ENCODE data around the gene EFCAB6. TPM values are rescaled to one million over a fixed set of nuclear protein-coding genes. Genes with fewer than 3 reads are reported as not detected.

Gene EFCAB6
- total RNA-seq, 1 donor from 2014 or later: 1.1 TPM

DNA sequence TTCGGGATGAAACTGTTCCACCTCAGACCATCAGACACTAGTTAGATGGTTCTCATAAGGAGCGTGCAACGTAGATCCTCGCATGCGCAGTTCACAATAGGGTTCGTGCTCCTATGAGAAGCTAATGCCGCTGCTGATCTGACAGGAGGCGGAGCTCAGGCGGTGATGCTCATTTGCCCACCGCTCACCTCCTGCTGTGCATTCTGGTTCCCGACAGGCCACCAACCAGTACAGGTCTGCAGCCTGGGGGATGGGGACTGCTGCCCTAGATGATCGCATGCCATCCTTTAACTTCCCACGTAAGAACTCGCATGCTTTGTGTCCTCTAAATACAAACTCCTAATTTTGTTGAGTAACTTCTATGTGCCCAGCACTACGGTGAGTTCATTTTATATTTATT is 62.6 kb downstream of the EFCAB6 start:
- H3K27ac Mint-ChIP-seq (ENCODE audit: unreplicated experiment): no peak overlapping the region
- no peaks in the 10 kb centered on the region for H3K9me3 Mint-ChIP-seq (ENCODE audit: low read depth)
- H3K36me3 Mint-ChIP-seq (ENCODE audit: low read depth): peaks cover 3% of the 10 kb centered on the region
- no peak for TF ChIP-seq CTCF (IDR thresholded peaks at IDR 0.05)
- H3K4me1 Mint-ChIP-seq (ENCODE audit: low read depth): no peaks in the 10 kb centered on the region
- peaks cover 49% of the 10 kb centered on the region for H3K27me3 Mint-ChIP-seq (ENCODE audit: low read depth)
- H3K4me3 Mint-ChIP-seq (ENCODE audit: unreplicated experiment): no peak overlapping the region
- no peak for DNase-seq (ENCODE audit: low spot score)

- peaks cover 3% of the 10 kb centered on the region for H3K36me3 Mint-ChIP-seq (ENCODE audit: low read depth)
- peaks cover 47% of the 10 kb centered on the region for H3K27me3 Mint-ChIP-seq (ENCODE audit: low read depth)
- H3K4me3 Mint-ChIP-seq (ENCODE audit: unreplicated experiment): no peak overlapping the region
- no peak for DNase-seq (ENCODE audit: low spot score)
- no peak overlapping the region for H3K27ac Mint-ChIP-seq (ENCODE audit: unreplicated experiment)
- no peak for TF ChIP-seq CTCF (IDR thresholded peaks at IDR 0.05)
- no peaks in the 10 kb centered on the region for H3K9me3 Mint-ChIP-seq (ENCODE audit: low read depth)
- no peaks in the 10 kb centered on the region for H3K4me1 Mint-ChIP-seq (ENCODE audit: low read depth)
These were observed 64.2 kb downstream of the EFCAB6 start for GRCh38 chr22:43747877-43748276.

- Mint-ChIP-seq H3K9me3 (ENCODE audit: low read depth) (no peaks in the 10 kb centered on the region), H3K36me3 (ENCODE audit: low read depth) (peaks cover 3% of the 10 kb centered on the region), H3K4me3 (ENCODE audit: unreplicated experiment) (no peak overlapping the region), H3K27ac (ENCODE audit: unreplicated experiment) (no peak overlapping the region), H3K27me3 (ENCODE audit: low read depth) (peaks cover 45% of the 10 kb centered on the region), H3K4me1 (ENCODE audit: low read depth) (no peaks in the 10 kb centered on the region)
- no peak for TF ChIP-seq CTCF (IDR thresholded peaks at IDR 0.05)
- no peak for DNase-seq (ENCODE audit: low spot score)
These were observed 65.0 kb downstream of the EFCAB6 start for GRCh38 chr22:43747058-43747457.

GRCh38 chr22:43745783-43746356 is 66.2 kb downstream of the EFCAB6 start:
- H3K27ac Mint-ChIP-seq (ENCODE audit: unreplicated experiment): no peak overlapping the region
- no peak overlapping the region for H3K4me3 Mint-ChIP-seq (ENCODE audit: unreplicated experiment)
- H3K4me1 Mint-ChIP-seq (ENCODE audit: low read depth): no peaks in the 10 kb centered on the region
- H3K36me3 Mint-ChIP-seq (ENCODE audit: low read depth): no peaks in the 10 kb centered on the region
- no peak for DNase-seq (ENCODE audit: low spot score)
- no peaks in the 10 kb centered on the region for H3K9me3 Mint-ChIP-seq (ENCODE audit: low read depth)
- H3K27me3 Mint-ChIP-seq (ENCODE audit: low read depth): peaks cover 37% of the 10 kb centered on the region
- TF ChIP-seq CTCF (IDR thresholded peaks at IDR 0.05): no peak

DNA sequence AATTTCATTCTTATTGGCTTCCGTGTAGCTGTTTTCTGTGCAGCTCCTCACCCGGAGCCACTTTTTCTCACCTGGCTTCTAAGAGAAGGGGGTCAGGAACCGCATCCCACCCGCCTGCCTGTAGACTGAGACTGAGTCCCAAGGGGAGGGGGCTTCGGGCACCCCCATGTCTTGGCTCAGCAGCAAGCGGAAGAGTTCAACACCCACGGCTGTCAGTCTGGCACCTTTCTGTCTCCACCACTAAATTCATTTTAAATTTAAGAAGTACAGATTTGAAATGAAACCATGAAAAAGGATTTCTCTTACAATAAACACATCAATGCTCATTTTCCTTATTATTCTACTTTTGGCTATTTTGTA is 66.7 kb downstream of the EFCAB6 start:
- Mint-ChIP-seq H3K27me3 (ENCODE audit: low read depth) (peaks cover 36% of the 10 kb centered on the region), H3K27ac (ENCODE audit: unreplicated experiment) (no peak overlapping the region), H3K4me1 (ENCODE audit: low read depth) (no peaks in the 10 kb centered on the region), H3K9me3 (ENCODE audit: low read depth) (no peaks in the 10 kb centered on the region), H3K36me3 (ENCODE audit: low read depth) (no peaks in the 10 kb centered on the region), H3K4me3 (ENCODE audit: unreplicated experiment) (no peak overlapping the region)
- TF ChIP-seq CTCF (IDR thresholded peaks at IDR 0.05): no peak
- no peak for DNase-seq (ENCODE audit: low spot score)

Data from chondrocyte (in vitro differentiated cells).